ENCODE measurements around the gene CDR2.
"Not testable (repeated sequence)": the region's sequence is repeated elsewhere in the genome, so short reads cannot be mapped to it uniquely, and the experiment has no call there.

The CDR2 gene

GRCh38 chr16:22352723-22353122 lies 21.7 kb downstream of the CDR2 start:
- no peak for DNase-seq (ENCODE audit: low read depth)

GRCh38 chr16:22352140-22352539 lies 22.3 kb downstream of the CDR2 start:
- no peak for DNase-seq (ENCODE audit: low read depth)

DNA sequence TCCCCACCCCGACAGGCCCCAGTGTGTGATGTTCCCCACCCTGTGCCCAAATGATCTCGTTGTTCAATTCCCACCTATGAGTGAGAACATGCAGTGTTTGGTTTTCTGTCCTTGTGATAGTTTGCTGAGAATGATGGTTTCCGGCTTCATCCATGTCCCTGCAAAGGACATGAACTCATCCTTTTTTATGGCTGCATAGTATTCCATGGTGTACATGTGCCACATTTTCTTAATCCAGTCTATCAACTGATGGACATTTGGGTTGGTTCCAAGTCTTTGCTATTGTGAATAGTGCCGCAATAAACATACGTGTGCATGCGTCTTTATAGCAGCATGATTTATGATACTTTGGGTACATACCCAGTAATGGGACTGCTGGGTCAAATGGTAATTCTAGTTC lies 23.4 kb downstream of the CDR2 start:
- DNase-seq (ENCODE audit: low read depth), result not testable (repeated sequence)

DNA sequence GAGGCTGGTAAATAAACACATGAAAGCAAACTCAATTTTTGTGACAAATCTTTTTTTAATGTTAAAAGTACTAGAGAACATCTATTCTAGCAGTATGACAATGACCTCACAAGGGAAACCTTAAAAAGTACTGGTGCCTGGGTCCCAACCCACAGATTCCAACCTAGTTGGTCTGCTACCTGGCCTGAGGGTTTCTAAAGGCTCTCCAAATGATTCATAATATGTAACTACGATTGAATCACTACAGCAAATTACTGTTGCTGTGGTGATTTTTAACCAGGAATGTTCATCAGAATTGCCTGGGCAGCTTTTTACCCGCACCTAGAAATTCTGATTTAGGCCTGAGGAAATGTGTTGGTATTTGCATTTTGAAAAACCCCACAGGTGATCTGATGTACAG lies 26.1 kb downstream of the CDR2 start:
- DNase-seq (ENCODE audit: low read depth), result no peak

DNA sequence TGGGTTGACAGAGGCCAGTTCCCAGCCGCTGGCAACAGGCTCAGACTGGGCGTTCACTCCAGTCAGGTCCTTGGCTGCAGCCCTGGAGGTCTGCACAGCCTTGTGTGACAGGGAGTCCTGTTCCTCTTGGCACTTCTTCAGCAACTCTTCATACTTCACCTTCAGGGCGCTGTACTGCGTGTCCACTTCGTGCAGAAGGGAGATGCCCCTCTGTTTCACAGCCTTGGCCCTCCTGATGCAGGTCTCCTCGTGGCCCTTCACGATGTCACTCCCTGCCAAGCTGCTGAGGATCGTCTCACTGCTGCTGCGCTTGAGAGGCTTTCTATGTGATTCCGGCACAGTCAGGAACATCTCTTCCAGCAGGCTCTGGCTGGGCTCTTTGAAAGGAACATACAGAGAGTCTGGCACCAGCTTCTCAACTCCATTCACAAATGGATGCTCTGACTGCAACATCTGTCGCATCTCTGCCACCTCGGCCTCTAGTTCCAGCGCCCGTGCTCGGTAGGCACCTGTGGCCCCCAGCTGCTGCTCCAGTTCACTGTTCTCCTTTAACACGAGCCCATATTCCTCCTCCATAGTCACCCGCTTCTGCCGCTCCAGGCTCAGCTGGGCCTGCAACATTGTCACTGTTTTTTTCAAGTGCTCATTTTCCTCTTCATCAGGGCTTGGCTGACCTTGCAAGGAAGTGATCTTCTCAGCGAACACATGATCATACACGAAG lies 27.2 kb downstream of the CDR2 start:
- DNase-seq (ENCODE audit: low read depth), result no peak

DNA sequence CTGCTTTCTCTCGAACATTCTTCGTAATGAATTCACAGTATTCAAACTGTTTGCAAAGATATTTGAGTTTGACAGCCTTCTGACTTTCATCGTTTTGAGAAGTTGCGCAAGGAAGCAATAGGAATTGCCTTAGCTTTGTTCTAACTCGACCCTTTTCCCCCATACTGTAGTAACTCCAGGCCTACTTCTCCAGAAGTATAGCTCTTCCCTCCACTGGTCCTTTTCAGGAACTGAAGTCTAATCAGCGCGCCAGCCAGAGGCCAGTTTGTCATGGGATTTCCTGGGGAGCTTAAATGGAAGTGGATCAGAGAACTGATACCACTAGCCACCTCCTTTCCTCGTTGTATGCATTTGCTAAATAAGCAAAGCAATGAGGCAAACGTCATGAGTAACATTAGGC lies 27.9 kb downstream of the CDR2 start:
- DNase-seq (ENCODE audit: low read depth), result no peak

GRCh38 chr16:22342082-22342481 lies 32.3 kb downstream of the CDR2 start:
- DNase-seq (ENCODE audit: low read depth), result no peak

- no peak for DNase-seq (ENCODE audit: low read depth)
Observed at GRCh38 chr16:22340945-22341344, 33.5 kb downstream of the CDR2 start.

DNA sequence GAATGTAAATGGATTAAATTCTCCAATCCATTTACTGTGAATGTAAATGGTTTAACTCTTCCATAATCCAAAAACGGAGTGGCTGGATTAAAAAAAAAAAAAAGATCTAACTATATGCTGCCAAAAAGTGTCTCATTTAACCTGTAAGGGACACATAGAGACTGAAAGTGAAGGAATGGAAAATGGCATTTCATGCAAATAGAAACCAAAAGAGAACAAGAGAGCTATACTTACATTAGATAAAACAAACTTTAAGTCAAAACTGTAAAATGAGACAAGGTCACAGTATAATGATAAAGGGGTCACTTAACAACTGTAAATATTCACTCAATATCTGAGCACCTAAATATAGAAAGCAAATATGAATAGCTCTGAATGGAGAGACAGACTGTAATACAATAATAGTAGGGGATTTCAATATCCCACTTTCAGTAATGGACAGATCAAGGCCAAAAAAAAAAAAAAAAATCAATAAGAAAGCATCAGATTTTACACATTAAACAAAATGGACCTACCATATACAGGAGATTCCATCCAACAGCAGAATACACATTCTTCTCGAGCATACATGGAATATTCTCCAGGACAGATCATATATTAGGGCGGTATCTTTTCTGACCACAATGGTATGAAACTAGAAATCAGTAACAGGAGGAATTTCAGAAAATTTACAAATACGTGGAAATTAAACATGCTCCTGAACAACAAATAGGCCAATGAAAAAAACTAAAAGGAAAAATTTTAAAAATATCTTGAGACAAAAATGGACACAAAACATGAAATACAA lies 36.4 kb downstream of the CDR2 start:
- no peak for DNase-seq (ENCODE audit: low read depth)

DNA sequence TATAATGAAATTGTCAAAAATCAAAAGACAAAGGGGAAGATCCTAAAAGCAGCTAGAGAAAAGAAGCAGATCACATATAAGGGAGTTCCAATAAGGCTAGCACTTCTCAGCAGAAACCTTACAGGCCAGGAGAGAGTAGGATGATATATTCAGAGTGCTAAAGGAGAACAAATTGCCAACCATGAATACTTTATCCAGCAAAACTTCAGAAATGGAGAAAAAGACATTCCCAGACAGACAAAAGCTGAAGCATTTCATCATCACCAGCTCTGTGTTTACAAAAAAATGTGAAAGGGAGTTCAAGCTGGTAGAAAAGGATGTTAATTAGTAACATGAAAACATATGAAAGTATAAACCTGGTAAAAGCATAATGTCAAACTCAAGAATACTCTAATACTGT lies 37.4 kb downstream of the CDR2 start:
- no peak for DNase-seq (ENCODE audit: low read depth)

GRCh38 chr16:22336581-22336980 lies 37.8 kb downstream of the CDR2 start:
- DNase-seq (ENCODE audit: low read depth), result no peak

GRCh38 chr16:22335668-22336246 lies 38.7 kb downstream of the CDR2 start:
- DNase-seq (ENCODE audit: low read depth), result no peak

DNA sequence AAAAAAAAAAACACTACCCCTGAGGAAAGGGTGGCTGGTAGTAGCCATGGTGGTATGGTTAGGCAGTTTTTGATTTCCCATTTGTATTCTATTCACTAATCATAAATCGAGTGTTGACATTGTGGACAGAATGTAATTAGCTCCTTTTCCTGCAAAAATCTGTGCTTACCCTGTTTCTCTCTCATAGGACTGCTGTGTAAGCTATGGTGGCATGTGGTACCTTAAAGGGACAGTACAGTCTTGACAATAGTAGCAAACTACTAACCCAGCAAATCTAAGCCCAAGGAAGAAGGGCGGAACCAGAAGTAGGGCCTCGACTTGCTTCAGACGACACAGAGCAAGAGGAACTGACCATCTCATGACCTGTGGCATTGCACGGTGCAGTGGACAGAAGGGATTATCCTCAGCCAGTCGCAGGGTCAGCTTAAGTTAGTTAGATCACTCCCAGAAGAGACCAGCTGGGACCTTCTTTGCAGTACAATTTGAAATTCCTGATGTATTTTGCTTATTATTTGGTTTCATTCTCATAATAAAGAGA lies 40.9 kb downstream of the CDR2 start:
- no peak for DNase-seq (ENCODE audit: low read depth)

DNA sequence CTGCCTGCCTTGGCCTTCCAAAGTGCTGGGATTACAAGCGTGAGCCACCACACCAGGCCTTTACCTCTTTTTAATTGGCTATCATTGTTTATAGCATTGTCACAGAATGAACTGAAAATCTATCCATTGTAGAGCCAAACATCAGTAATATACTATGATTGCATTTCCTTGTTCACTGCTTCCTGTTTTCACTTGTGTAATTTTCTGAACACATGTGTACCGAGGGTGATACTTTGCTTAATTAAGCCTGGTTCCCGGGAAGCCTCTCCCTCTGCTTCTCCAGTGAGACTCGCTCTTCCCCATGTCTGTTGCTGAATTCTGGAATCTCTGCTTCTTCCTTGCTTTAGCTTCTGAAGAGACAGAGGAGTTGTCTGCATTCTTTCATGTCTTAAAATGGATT lies 44.1 kb downstream of the CDR2 start:
- no peak for DNase-seq (ENCODE audit: low read depth)

DNA sequence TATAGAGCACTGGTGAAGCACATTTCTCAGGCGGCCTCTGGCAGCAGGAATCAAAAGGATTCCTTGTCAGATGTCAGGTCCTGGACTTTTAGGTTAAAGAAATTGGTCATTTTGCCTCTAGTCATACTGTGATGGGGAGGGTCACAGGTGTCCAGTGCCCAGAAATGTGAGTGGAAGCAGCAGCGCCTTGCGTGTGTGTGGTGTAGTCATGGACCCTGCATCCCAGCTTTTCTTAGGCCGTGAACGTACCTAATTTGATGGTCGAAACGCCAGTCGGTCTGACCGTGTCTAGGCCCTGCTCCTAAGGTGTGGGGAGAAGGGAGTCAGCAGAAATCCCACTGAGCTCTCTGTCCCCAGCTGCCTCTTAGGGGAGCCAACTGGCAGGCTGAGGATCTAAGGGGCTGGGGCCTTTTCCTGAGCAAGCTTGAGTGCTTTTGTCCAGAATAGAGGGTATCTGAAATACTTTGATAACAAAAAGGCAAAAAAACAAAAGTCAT lies 45.2 kb downstream of the CDR2 start:
- DNase-seq (ENCODE audit: low read depth), result no peak

DNA sequence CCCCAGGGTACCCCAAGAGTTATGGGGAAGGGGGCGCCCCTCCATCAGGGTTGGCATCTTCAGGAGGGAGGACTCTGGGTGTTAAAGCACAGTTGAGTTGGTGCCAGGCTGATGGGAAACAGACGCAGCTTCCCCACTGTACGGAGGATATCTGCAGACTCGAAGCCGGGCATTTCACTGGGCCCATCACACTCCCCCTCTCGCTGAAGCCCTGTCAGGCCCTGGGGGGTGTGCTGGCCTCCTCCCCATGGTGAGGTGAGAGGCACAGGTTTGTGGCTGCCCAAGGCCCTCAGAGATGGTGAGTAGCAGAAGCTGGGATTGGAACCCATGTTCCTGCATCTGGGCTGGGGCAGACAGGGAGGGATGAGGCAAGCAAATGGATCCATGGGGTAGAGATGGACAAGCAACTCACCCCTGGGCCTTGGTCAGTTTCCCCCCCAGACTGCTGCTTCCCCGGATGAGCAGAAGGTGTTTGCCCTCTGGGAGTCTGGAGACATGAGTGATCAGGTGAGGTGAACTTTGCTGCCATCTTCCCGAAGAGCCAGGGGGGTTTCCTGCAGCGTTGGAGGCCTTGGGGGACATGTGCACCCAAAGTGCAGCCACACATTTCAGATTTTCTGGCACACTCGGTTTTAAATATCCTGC lies 46.2 kb downstream of the CDR2 start:
- no peak for DNase-seq (ENCODE audit: low read depth)

GRCh38 chr16:22327446-22327775 lies 47.0 kb downstream of the CDR2 start:
- no peak for DNase-seq (ENCODE audit: low read depth)

DNA sequence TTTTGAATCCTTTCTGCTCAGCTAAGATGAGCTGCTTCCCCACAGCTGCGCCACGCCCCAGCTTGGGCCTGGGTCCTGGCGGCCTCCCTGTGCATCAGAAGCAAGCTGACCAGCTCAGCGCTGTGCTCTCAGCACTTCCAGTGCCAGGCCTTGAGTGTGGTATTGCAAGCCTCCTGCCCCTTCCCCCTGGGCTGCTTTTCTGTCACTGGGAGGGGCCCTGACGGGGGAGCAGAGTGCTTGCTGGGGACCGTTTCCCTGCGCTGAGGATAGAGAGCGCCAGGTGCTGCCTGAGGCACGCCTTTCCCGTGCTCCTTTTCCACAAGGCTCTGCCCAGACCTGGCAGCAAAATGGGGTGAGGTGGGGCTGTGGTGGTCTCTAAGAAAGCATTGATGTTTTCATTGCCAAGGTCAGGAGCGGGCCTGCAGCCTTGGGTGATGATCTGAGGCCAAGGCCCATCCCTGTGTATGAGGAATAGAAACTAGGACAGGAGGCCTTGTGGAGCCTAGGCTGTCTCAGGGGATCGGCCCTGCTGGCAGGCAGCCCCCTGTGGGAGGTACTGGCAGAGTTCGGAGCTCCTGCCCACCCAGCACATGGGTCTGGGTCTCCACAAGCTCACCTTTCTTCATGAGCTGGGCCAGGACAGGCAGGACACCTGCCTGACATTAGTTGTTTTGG lies 47.5 kb downstream of the CDR2 start:
- no peak for DNase-seq (ENCODE audit: low read depth)

DNA sequence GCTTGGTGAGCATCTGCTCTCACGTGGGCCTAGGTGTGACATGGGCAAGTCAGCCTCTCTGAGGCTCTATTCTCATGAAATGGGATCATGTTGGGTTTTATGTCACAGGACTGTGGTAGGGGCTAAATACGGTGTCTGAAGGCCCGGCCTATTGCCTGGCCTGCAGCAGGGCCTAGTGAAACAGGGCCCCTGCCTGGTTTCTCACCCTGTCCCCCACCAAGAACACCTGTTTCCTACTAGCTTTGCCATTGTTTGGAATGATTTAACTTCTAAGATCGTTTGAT lies 48.1 kb downstream of the CDR2 start:
- DNase-seq (ENCODE audit: low read depth), result no peak

- no peak for DNase-seq (ENCODE audit: low read depth)
Observed at GRCh38 chr16:22325598-22326368, 48.6 kb downstream of the CDR2 start.
